GM19395 (cell line): ENCODE data around the gene EML4.
A peak's percentile ranks its signal among the peaks of the same experiment; 100 is the strongest.

Source experiments
- ATAC-seq: cut with Tn5 transposase; IDR thresholded peaks from one replicate; pipeline ENCODE4 v1.9.1; 2021; ENCODE audit warnings: mild to moderate bottlenecking, moderate library complexity; ENCODE audit not compliant: unreplicated experiment

EML4 gene

DNA sequence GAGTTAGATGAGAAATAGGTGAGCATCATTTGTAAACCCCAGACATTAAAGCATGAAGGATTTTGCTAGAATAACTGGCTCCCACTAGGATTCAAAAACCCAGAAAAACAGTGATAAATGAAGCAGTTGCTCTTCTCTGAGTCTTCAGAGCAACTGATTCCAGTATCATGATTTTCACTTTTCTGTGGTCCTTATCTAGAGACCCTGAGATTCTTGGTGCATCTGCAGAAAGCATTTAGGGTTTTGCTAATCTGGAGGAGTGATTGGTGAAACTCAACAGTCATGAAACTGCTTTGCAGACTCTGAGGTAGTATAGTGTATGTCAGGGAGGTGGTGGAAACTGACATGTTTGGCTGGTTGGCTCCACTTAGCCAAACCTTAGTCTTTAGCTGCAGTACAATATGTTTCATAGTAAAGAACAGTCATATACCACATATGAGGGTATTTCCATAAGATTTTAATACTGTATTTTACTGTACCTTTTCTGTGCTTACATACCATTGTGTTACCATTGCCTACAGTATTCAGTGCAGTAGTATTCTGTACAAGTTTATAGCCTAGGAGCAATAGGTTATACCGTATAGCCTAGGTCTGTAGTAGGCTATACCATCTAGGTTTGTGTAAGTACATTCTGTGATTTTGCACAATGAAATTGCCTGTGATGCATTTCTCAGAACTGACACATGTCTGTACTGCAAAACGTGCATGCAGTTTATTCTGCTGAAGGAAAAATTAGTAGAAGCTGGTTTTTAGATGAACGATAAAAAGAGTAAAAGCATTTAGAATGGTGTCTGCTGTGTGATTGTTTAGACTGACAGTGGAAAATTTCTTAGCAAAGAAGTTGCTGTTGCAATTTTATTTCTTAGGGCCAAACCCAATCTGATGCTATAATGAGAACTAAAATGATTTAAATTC is 23.8 kb downstream of the EML4 start:
- peak; percentile 75 for ATAC-seq

DNA sequence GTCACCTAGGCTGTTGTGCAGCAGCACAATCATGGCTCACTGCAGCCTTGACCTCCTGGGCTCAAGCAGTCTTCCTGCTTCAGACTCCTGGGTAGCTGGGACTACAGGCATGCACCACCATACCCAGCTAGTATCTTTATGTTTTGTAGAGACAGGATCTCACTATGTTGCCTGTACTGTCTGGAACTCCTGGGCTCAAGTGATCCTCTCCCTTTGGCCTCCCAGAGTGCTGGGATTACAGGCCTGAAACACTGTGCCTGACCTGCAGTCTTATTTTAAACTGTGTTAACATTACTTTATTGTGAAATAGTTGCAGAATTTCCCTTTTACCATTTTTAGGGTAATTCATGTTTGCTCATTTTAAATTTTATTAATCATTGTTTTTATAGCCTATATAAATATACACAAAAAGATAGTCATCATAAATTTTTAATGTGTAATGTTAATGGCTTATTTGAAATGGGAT is 24.6 kb downstream of the EML4 start:
- ATAC-seq: no peak

GRCh38 chr2:42194428-42194827 is 25.3 kb downstream of the EML4 start:
- no peak for ATAC-seq

GRCh38 chr2:42195559-42195958 is 26.4 kb downstream of the EML4 start:
- ATAC-seq: no peak

GRCh38 chr2:42196070-42196402 is 26.9 kb downstream of the EML4 start:
- no peak for ATAC-seq

DNA sequence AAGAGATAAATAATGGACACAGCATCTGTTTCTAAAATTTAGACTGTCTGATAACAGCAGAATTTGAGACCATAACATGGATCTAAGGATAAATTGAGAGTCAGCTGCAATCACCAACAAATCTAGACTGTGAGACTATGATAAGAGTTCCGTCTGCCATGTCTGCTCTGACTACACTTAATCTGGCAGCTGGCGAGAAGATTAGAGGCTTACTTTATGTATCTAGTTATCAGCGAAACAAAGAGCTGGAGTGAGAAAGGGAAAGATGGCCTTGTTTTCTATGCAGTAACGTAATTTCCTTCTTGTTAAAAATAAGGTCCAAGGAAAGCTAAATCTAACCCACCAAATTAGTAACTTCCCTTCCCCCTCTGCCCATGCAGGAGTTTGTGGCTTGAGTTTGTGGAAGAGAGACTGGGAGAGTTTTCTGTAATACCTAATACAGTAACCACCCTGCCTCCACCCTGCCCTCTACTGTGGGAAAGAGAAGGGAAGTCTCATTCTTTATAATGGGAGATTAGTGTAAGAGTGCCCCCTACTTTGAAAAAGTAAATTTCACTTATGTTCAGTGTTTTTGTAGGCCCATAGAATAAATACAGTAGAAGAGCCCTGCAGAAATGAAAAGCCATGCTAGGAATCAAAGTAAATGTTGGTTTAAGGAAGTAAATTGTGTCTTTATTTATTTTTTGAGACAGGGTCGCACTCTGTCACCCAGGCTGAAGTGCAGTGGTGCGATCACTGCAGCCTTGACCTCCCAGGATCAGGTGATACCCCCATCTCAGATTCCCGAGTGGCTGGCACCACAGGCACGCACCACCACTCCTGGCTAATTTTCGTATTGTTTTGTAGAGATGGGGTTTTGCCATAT is 27.5 kb downstream of the EML4 start:
- ATAC-seq: peak; percentile 50

DNA sequence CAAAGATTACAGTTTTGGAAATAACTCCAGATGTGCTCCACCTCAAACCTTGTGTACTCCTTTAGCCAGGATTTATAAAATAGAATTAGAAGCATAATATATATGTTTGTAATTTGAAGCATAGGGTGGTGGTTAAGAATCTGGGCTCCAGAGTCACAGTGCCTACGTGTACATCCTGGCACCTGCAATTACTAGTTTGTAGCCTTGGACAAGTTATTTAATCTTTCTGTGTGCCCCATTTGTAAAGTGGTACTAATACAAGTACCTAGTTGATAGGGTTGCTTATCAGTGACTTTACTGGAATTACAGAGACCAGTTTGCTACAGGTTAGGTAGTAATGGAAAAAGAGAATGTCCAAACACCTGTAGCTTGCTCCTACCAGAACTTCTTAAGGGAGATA is 28.6 kb downstream of the EML4 start:
- no peak for ATAC-seq

DNA sequence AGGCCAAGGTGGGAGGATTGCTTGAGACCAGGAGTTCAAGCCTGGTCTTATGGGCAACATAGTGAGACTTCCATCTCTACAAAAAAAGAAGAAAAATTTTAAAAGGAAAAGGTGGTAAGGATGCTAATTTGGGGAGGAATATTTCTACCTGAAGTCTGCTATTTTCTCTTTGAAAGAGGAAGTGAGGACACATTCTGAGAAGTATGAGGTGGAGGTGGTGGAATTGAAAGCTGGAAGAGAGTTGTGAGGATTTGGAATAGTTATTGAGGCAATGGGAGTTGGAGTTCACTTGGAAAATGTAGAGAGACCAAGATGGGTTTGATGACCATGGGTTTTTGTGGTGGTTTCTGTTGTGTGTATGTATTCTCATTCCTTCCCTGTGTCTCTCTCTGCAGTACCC is 29.3 kb downstream of the EML4 start:
- no peak for ATAC-seq

- no peak for ATAC-seq
These were observed 29.8 kb downstream of the EML4 start for GRCh38 chr2:42199002-42199401.

DNA sequence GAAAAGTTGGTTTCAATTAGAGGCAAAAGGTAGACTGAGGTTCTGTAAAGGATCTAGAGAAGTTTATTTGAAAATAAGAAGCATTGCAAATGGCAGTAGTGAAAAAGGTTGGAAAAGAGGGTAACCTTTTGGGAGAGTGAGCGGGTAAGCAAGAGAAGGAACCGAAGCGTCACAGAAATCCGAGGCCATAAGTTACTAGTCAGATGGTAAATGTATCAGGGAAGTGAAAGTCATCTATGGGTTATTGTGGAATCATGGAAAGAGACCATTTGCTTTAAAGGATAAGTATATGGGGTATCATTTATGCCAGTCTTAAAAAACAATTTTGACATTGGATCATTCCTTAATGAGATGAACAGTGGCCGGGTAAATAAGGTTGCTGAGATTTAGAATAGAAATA is 30.5 kb downstream of the EML4 start:
- no peak for ATAC-seq

DNA sequence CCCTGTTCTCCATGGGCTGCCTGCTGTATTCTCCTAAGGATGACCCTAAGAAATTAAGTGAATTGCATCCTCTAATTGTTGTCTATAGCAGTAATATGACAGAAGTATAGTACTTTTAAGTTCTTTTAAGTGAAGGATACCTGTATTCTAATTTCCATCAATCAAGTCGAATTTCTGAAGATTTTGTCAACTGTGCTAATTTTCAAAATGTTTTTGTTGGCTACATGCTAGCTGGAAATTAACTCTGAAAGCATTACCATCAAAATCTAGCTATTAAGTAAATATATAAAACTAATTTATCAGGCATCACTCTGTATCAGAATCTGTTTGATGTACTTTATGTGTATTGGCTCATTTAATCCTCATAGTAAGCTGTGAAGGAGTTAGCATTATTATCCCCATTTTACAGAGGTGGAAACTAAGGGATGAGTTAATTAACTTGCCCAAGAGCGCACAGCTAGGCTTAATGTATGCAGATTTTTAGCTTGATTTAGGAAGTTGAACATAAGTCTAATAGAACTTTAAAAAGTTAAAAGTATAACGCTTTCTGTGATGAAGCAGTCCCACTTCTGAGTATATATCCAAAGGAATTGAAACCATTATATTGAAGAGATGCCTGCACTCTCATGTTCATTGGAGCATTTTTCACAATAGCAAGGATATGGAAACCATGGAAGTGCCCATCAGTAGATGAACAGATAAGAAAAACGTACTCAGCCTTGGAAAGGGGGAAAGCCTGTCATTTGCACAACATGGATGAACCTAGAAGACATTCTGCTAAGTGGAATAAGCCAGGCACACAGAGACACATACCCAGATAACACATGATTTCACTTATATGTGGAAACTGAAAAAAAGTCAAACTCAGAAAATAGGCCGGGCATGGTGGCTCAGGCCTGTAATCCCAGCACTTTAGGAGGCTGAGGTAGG is 32.0 kb downstream of the EML4 start:
- ATAC-seq: no peak

DNA sequence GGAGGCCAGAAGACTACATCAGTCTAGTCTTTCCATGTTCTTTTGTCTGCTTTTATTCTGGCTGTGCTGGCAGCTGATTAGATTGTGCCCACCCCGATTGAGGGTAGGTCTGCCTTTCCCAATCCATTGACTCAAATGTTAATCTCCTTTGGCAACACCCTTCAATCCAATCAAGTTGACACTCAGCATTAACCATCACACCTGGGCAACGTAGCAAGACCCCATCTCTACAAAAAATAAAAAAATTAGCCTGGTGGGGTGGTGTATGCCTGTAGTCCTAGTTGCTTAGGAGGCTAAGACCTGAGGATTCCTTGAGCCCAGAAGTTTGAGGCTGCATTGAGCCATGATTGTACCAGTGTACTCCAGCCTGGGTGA is 33.5 kb downstream of the EML4 start:
- ATAC-seq: no peak

DNA sequence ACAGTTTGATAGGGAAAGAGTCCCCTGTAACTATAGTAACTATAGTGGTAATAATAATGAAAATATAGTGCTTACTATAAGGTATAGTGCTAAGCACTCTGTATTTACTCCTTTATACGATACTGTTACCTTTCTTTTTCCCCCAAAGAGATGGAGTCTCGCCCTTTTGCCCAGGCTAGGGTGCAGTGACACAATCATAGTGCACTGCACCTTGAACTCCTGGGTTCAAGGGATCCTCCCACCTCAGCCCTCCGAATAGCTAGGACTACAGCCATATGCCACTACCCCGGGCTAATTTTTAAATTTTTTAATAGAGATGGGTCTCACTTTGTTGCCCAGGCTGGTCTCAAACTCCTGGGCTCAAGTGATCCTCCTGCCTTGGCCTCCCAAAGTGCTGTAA is 34.6 kb downstream of the EML4 start:
- no peak for ATAC-seq

DNA sequence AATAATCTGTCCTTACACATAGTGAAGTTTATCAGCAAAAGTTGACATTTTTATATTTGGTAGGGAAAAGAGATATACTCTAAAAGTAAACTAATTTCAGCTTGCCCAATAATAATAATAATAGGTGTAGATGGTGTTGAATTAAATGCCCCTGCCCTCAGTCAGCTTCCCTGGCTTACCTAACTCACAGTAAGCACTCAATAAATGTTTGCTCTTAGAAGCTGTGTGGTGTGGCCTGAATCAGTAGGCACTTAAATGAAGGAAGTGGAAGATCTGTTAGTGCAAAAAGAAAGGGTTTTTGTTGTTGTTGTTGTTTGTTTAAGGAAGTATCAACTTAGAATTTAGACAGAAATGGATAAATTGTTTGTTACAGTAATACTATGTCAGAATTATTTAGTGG is 36.2 kb downstream of the EML4 start:
- no peak for ATAC-seq

GRCh38 chr2:42207826-42208225 is 38.7 kb downstream of the EML4 start:
- ATAC-seq: no peak

DNA sequence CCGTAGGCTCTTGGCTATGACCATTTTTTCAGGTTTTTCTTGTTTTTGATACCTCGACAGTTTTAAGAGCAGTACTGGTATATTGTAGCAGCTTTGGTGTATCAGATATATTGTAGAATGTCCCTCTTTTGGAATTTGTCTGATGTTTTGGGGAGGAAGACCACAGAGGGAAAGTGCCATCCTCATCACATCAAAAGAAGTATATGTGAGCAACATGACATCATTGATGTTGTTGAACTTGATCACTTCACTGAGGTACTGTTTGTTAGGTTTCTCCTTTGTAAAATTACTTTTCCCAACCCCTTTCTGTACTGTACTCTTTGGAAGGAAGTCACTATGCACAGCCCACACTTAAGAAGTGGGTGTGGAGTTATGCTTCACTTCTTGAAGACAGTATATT is 41.0 kb downstream of the EML4 start:
- no peak for ATAC-seq

DNA sequence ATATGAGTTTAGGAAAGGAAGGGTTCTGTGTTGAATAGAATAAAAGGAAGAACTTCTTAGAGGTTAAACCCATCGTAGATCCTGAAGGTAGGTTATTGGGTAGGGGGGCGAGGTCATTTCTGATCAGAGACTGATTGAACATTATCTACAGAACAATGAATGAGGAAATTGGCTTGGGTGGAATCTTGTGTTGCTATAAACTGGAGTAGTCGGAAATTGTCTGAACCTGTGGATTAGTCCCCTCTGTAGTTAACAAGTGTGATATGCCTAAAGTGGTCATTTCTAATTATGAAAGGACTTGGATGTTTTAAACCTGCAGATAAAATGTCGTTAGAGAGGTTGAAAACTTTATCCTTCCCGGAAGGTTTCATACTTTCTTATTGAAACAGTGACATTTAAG is 42.1 kb downstream of the EML4 start:
- ATAC-seq: no peak

DNA sequence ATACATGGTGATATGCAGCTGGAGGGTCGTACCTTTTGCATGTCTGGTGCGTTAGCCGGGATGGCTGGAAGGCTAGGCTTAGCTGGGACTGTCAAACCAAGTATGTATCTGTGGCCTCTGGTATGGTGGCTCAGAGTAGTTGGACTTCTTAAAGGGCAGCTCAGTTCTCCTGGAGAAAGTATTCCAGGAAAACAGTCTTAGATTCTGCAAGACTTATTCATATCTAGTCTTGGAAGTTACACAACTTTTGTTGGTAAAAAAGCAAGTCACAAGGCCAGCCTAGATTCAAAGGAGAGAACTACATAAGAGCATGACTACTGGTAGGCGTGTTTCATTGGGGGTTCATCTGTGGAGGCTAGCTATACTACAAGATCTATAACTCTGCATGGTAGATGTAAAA is 45.5 kb downstream of the EML4 start:
- no peak for ATAC-seq

- no peak for ATAC-seq
These were observed 47.5 kb downstream of the EML4 start for GRCh38 chr2:42216694-42217093.

DNA sequence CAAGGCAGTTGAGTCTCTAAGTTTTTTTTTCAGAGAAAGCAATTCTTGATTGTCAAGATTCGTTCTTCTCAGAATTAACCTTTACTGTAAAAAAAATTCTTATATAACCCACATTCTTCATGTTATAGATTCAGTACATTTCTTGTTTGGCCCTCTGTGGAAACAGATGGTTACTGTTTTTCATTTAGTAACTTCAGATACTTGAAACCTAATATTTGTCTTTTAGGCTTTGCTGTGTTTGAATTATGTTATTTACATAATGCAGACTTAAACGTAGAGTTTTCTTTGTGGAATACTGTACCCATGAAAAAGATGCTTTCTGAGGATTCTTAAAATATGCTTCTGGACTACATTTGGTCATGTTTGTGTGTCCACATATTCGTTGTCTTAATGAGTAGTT is 48.2 kb downstream of the EML4 start:
- ATAC-seq: no peak

DNA sequence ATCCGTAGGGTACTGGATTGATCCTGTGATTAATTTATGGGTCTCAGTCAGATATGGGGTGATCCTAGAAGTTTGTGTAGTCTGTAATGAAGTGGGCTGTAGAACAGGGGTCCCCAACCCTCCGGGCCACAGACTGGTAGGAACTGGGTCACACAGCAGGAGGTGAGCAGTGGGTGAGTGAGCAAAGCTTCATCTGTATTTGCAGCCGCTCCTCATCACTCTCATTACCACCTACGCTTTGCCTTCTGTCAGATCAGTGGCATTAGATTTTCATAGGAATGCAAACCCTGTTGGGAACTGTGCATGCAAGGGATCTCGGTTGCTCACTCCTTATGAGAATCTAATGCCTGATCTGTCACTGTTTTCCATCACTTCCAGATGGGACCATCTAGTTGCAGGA is 48.8 kb downstream of the EML4 start:
- no peak for ATAC-seq
